ENCODE data around the gene PAQR5. TPM values are rescaled to one million over a fixed set of nuclear protein-coding genes. Genes with fewer than 3 reads are reported as not detected.

The PAQR5 gene
- total RNA-seq, 1 experiment from 2014 or later = 34.0 TPM

DNA sequence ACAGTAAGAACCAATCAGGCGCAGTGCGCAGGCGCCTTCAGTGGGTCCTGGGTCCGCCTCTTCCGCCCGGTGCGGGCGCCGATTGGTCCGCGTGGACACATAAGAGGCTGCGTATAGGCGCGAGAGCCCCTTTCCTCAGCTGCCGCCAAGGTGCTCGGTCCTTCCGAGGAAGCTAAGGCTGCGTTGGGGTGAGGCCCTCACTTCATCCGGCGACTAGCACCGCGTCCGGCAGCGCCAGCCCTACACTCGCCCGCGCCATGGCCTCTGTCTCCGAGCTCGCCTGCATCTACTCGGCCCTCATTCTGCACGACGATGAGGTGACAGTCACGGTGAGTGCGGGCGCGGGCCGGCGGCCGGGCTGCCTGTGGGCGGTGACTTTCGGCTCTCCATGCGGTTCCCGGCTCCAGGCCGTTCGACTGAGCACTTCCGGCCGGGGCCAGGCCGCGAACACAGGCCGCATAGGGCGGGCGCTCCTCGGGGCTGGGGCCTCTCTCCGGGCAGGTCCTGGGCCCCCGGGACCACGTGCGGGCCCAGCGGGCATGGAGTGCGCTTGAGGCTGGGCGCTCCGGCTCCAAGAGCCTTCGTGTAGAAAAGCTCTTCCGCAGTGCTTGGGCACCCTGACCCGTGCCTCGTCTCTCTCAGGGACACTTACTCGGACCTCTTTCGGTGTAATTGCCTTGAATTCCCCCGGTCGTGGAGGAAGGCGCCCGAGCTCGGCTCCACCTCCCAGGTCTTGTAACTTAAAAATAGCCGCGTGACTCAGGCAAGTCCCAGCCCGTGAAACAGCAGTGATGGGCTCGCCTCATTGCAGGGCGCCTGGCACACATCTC lies 154.2 kb downstream of the PAQR5 start, which contains the start of gene RPLP1 (continued):
- TF ChIP-seq, protein P1, sequence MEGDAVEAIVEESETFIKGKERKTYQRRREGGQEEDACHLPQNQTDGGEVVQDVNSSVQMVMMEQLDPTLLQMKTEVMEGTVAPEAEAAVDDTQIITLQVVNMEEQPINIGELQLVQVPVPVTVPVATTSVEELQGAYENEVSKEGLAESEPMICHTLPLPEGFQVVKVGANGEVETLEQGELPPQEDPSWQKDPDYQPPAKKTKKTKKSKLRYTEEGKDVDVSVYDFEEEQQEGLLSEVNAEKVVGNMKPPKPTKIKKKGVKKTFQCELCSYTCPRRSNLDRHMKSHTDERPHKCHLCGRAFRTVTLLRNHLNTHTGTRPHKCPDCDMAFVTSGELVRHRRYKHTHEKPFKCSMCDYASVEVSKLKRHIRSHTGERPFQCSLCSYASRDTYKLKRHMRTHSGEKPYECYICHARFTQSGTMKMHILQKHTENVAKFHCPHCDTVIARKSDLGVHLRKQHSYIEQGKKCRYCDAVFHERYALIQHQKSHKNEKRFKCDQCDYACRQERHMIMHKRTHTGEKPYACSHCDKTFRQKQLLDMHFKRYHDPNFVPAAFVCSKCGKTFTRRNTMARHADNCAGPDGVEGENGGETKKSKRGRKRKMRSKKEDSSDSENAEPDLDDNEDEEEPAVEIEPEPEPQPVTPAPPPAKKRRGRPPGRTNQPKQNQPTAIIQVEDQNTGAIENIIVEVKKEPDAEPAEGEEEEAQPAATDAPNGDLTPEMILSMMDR (IDR thresholded peaks at IDR 0.05 in 2 of 3, conservative IDR thresholded peaks at IDR 0.05 in 1 of 3; ENCODE audit: borderline replicate concordance in 1 of 3, insufficient read depth in 1 of 3, low read depth in 2 of 3, low read length in 2 of 3) = no peak
- peak; percentile 99 for TF ChIP-seq POLR2A (IDR thresholded peaks at IDR 0.05; ENCODE audit: borderline replicate concordance, extremely low read depth, insufficient read depth, insufficient read length)

DNA sequence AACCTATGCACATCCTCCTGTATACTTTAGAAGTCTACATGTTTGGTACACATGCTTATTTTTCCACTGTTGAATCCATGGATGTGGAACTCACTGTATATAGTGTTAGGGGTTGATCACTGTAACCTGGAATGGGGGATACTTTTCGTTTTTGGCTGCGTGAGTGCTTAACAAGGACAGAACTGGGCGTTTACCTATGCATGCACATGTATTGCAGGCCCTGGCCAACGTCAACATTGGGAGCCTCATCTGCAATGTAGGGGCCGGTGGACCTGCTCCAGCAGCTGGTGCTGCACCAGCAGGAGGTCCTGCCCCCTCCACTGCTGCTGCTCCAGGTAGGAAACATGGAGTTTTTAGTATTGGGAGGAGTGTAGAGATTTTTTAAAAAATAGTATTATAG lies 156.2 kb downstream of the PAQR5 start:
- POLR2A ChIA-PET = interaction anchor here (3.9 kb wide), 1 partner anchor 8 kb away, joined by 43 read pairs; no protein-coding TSS in a partner anchor
- Histone ChIP-seq H3K27me3 (ENCODE audit: insufficient read depth, low read length) (no peaks in the 10 kb centered on the region), H4K20me1 (ENCODE audit: insufficient read depth) (peaks cover 34% of the 10 kb centered on the region; the same call in 1 of the 2 replicates), H3K36me3 (ENCODE audit: control insufficient read depth in 1 of 2, insufficient read depth in 2 of 2, low read length in 2 of 2) (peaks cover 27 to 41% of the 10 kb centered on the region in 2 experiments), H3K9me2 (ENCODE audit: insufficient read depth) (no peaks in the 10 kb centered on the region), H3K79me2 (ENCODE audit: insufficient read depth, low read length) (peaks cover 34% of the 10 kb centered on the region), H3K9ac (ENCODE audit: low read length) (0 out of 2 replicates have a peak overlapping the region, but pooled peaks have one; percentile 98), H3K4me3 (replicated peaks in 1 of 2; ENCODE audit: low read depth in 1 of 2, low read length in 2 of 2) (peak overlapping the region in 1 of 2 experiments; percentile 98; a peak in 1 of 4 replicates), H2AFZ (ENCODE audit: low read depth, low read length, poor library complexity, severe bottlenecking) (no peak overlapping the region), H3K4me2 (ENCODE audit: low read length) (peak overlapping the region; percentile 83), H3K27ac (ENCODE audit: low read depth, low read length) (peak overlapping the region; percentile 83; the same call in 1 of the 2 replicates), H3K4me1 (ENCODE audit: control insufficient read depth in 1 of 2, insufficient read depth in 2 of 2, low read length in 2 of 2) (peaks cover 9 to 20% of the 10 kb centered on the region in 2 experiments; a peak in 3 of 4 replicates), H3K9me3 (ENCODE audit: control insufficient read depth in 1 of 2, insufficient read depth in 1 of 2, low read depth in 1 of 2, low read length in 2 of 2) (no peaks in the 10 kb centered on the region)
- CTCF ChIA-PET = no interaction called here
- no TSS peak for BruUV-seq (replicated peaks)
- DNase-seq (ENCODE audit: low read depth, low spot score) = no peak
- intact Hi-C loops (cut with micrococcal nuclease) = no loop called here
- ATAC-seq = no peak
- RAD21 ChIA-PET (ENCODE audit: low non-redundant PET in 1 of 2, low total read pairs in 2 of 2, uncharacterized antibody in 2 of 2, unreplicated experiment in 2 of 2) = no interaction called here
- TF ChIP-seq, protein P2, sequence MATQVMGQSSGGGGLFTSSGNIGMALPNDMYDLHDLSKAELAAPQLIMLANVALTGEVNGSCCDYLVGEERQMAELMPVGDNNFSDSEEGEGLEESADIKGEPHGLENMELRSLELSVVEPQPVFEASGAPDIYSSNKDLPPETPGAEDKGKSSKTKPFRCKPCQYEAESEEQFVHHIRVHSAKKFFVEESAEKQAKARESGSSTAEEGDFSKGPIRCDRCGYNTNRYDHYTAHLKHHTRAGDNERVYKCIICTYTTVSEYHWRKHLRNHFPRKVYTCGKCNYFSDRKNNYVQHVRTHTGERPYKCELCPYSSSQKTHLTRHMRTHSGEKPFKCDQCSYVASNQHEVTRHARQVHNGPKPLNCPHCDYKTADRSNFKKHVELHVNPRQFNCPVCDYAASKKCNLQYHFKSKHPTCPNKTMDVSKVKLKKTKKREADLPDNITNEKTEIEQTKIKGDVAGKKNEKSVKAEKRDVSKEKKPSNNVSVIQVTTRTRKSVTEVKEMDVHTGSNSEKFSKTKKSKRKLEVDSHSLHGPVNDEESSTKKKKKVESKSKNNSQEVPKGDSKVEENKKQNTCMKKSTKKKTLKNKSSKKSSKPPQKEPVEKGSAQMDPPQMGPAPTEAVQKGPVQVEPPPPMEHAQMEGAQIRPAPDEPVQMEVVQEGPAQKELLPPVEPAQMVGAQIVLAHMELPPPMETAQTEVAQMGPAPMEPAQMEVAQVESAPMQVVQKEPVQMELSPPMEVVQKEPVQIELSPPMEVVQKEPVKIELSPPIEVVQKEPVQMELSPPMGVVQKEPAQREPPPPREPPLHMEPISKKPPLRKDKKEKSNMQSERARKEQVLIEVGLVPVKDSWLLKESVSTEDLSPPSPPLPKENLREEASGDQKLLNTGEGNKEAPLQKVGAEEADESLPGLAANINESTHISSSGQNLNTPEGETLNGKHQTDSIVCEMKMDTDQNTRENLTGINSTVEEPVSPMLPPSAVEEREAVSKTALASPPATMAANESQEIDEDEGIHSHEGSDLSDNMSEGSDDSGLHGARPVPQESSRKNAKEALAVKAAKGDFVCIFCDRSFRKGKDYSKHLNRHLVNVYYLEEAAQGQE (IDR thresholded peaks at IDR 0.05; ENCODE audit: low read depth) = no peak
- no peak for TF ChIP-seq SRF (IDR thresholded peaks at IDR 0.05; ENCODE audit: low read depth)
- no peak; the same call in 1 of the 2 replicates for TF ChIP-seq JUND (IDR thresholded peaks at IDR 0.05)
- no peak for TF ChIP-seq ZFX (IDR thresholded peaks at IDR 0.05)

All from HCT116 (cell line).